Measurements from ENCODE around the gene CTIF. TPM values are rescaled to one million over a fixed set of nuclear protein-coding genes. Genes with fewer than 3 reads are reported as not detected.
A peak's percentile ranks its signal among the peaks of the same experiment; 100 is the strongest.

Gene CTIF
- total RNA-seq, 1 experiment from 2014 or later = 26.5 TPM

DNA sequence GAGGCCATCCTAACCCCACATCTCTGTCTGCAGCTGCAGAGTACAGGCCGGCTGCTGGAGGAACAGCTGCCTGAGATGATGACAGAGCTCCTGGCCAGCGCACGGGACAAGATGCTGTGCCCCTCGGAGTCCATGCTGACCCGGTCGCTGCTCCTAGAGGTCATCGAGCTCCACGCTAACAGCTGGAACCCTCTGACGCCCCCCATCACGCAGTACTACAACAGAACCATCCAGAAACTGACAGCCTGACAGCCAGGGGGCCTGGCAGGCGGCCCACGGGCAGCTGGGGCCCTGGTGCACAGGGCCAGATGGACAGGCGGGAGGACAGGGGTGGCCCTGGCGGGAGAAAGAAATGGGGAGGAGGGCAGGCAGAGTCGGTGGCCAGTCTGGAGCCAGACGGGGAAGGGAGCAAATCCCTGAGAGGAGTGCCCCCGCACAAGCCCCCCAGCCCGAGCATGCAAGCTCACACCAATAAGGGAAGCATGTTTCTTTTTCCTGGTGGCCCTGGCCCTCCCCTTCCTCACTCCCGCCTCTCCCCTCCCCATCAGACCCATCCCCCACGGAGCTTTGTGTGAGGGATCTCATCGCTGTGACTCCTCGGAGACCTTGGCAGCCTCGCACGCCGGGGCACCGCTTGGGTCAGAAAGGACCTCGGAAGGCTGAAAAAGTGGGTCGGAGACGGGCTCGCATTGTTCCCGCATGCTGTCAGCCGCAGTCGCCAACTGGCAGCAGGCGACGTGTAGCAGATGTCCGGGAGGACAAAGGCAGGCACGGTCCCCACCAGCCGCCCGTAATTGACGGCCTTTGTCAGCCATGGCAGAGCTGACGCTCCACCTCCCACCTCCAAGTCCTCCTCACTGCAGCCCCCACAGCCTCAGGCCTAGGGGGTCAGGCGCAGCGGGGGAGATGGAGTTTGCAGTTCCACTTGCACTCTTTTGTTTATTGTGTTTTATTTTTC is 320.8 kb downstream of the CTIF start:
- Histone ChIP-seq H3K9me3 (ENCODE audit: control insufficient read depth, insufficient read depth, low read depth, low read length) (no peaks in the 10 kb centered on the region), H3K36me3 (ENCODE audit: control insufficient read depth, insufficient read depth, low read length) (no peaks in the 10 kb centered on the region), H3K4me3 (ENCODE audit: low read depth in 2 of 2, low read length in 2 of 2) (no peak overlapping the region), H3K27ac (ENCODE audit: low read length) (no peak overlapping the region), H3K27me3 (ENCODE audit: control insufficient read depth, insufficient read depth, low read length) (no peaks in the 10 kb centered on the region), H3K4me1 (ENCODE audit: control insufficient read depth, insufficient read depth, low read length) (no peaks in the 10 kb centered on the region)
- ChIA-PET POLR2A (interaction anchor here (0.6 kb wide), 1 partner anchor 401 kb away, joined by 3 read pairs; no protein-coding TSS in a partner anchor), CTCF (no interaction called here)
- ATAC-seq (no peak), DNase-seq (ENCODE audit: low read depth, low spot score) (no peak)
- peak; percentile 58; the same call in 1 of the 2 replicates for TF ChIP-seq TCF7L2 (IDR thresholded peaks at IDR 0.05; ENCODE audit: low read depth, low read length)
- no peak for TF ChIP-seq POLR2AphosphoS5 (IDR thresholded peaks at IDR 0.05; ENCODE audit: low read depth, low read length)
- no TSS peak for BruUV-seq (replicated peaks)
- intact Hi-C loops (cut with micrococcal nuclease; ENCODE audit: unreplicated experiment) = no loop called here
- in situ Hi-C loops (cut with HindIII; ENCODE audit: low pct_unique_long_range_greater_than_20kb, low sequenced_read_pairs) = no loop called here

DNA sequence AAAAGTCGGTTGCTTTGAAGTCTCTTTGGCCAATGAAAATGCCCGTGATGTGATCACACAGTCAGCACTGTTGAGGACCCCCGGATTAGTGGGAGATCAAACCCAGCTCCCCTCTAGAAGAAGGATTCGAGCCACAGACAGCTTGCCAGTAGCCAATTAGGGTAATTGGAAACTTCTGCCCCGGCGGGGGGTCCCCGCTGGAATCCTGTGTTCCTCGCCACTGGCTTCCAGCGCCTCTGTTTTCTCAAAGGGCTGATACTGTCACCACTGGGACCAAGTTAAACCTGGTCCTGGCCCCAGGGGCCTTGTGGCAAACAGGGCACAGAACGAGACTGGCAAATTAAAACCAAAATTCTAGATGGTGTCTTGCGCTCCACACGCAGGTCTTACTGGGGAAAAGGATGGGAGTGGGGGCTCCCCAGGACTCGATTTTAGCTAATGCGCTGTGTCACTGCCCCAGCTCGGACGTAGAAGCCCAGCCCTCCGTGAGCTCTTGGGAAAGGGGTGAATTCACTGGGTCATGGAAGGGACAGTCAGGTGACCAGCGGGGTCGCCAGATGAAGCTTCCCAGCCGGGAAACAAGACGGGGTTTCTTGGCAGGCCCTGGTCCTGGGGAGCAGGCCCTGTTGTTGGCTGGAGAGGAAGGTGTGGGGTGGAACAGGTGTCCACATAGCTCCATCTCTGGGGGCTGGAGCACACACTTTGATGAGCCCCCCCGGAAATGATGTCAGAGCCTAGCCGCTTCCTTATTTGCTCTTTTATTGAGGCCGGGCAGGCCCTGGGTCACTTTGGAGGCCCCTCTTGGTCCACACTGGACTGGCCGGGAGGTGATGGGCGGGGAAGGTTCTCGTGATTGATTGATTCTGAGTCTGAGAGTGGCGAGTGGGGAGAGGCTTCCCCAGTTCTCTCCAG is 321.7 kb downstream of the CTIF start:
- Histone ChIP-seq H3K4me1 (ENCODE audit: control insufficient read depth, insufficient read depth, low read length) (no peaks in the 10 kb centered on the region), H3K27ac (ENCODE audit: low read length) (no peak overlapping the region), H3K27me3 (ENCODE audit: control insufficient read depth, insufficient read depth, low read length) (no peaks in the 10 kb centered on the region), H3K36me3 (ENCODE audit: control insufficient read depth, insufficient read depth, low read length) (no peaks in the 10 kb centered on the region), H3K9me3 (ENCODE audit: control insufficient read depth, insufficient read depth, low read depth, low read length) (no peaks in the 10 kb centered on the region), H3K4me3 (ENCODE audit: low read depth in 2 of 2, low read length in 2 of 2) (no peak overlapping the region)
- in situ Hi-C loops (cut with HindIII; ENCODE audit: low pct_unique_long_range_greater_than_20kb, low sequenced_read_pairs) (no loop called here), intact Hi-C loops (cut with micrococcal nuclease; ENCODE audit: unreplicated experiment) (no loop called here)
- POLR2A ChIA-PET = no interaction called here
- TF ChIP-seq TCF7L2 (IDR thresholded peaks at IDR 0.05; ENCODE audit: low read depth, low read length) = 0 out of 2 replicates have a peak, but pooled peaks have one; percentile 1
- TF ChIP-seq, protein P1, sequence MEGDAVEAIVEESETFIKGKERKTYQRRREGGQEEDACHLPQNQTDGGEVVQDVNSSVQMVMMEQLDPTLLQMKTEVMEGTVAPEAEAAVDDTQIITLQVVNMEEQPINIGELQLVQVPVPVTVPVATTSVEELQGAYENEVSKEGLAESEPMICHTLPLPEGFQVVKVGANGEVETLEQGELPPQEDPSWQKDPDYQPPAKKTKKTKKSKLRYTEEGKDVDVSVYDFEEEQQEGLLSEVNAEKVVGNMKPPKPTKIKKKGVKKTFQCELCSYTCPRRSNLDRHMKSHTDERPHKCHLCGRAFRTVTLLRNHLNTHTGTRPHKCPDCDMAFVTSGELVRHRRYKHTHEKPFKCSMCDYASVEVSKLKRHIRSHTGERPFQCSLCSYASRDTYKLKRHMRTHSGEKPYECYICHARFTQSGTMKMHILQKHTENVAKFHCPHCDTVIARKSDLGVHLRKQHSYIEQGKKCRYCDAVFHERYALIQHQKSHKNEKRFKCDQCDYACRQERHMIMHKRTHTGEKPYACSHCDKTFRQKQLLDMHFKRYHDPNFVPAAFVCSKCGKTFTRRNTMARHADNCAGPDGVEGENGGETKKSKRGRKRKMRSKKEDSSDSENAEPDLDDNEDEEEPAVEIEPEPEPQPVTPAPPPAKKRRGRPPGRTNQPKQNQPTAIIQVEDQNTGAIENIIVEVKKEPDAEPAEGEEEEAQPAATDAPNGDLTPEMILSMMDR (IDR thresholded peaks at IDR 0.05) = no peak
- no TSS peak for BruUV-seq (replicated peaks)
- CTCF ChIA-PET = no interaction called here
- ATAC-seq (no peak), DNase-seq (ENCODE audit: low read depth, low spot score) (no peak)

DNA sequence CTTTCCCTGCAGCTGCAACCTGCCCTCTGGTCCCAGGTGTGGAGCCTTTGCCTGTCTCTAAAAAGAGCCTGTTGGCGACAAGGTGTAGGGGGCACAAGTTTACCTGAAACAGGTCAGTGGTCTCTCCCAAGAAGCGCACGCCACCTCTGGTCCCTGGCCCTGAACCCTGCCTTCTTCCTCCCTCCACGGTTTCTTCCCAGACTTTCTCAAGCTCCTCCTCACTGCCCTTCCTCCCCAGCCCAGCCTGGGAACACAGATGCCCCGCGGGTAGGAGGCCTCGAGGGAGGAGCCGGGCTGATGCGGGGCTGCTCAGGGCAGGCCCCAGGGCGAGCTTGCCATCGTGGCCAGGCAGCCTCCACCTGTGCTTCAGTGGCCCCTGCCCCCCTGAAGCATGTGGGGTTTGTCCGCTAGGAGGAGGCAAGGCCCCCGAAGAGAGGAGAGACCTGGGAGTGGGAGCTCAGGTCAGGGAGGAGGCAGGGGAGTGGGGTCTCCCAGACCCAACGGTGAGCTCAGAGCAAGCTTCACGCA is 322.4 kb downstream of the CTIF start:
- no peaks in the 10 kb centered on the region for H3K36me3 ChIP-seq (ENCODE audit: control insufficient read depth, insufficient read depth, low read length)
- POLR2A ChIA-PET = no interaction called here
- CTCF ChIA-PET = no interaction called here
- ATAC-seq (peak; percentile 28; the same call in 1 of the 2 replicates), DNase-seq (ENCODE audit: low read depth, low spot score) (no peak)
- in situ Hi-C loops (cut with HindIII; ENCODE audit: low pct_unique_long_range_greater_than_20kb, low sequenced_read_pairs) = no loop called here
- no peak overlapping the region for H3K27ac ChIP-seq (ENCODE audit: low read length)
- no TSS peak for BruUV-seq (replicated peaks)
- no peak overlapping the region for H3K4me3 ChIP-seq (ENCODE audit: low read depth in 2 of 2, low read length in 2 of 2)
- H3K4me1 ChIP-seq (ENCODE audit: control insufficient read depth, insufficient read depth, low read length) = no peaks in the 10 kb centered on the region
- no peaks in the 10 kb centered on the region for H3K9me3 ChIP-seq (ENCODE audit: control insufficient read depth, insufficient read depth, low read depth, low read length)
- intact Hi-C loops (cut with micrococcal nuclease; ENCODE audit: unreplicated experiment) = no loop called here
- no peak for TF ChIP-seq POLR2AphosphoS5 (IDR thresholded peaks at IDR 0.05; ENCODE audit: low read depth, low read length)
- TF ChIP-seq, protein P1 (IDR thresholded peaks at IDR 0.05) = no peak
- TF ChIP-seq, protein P2, sequence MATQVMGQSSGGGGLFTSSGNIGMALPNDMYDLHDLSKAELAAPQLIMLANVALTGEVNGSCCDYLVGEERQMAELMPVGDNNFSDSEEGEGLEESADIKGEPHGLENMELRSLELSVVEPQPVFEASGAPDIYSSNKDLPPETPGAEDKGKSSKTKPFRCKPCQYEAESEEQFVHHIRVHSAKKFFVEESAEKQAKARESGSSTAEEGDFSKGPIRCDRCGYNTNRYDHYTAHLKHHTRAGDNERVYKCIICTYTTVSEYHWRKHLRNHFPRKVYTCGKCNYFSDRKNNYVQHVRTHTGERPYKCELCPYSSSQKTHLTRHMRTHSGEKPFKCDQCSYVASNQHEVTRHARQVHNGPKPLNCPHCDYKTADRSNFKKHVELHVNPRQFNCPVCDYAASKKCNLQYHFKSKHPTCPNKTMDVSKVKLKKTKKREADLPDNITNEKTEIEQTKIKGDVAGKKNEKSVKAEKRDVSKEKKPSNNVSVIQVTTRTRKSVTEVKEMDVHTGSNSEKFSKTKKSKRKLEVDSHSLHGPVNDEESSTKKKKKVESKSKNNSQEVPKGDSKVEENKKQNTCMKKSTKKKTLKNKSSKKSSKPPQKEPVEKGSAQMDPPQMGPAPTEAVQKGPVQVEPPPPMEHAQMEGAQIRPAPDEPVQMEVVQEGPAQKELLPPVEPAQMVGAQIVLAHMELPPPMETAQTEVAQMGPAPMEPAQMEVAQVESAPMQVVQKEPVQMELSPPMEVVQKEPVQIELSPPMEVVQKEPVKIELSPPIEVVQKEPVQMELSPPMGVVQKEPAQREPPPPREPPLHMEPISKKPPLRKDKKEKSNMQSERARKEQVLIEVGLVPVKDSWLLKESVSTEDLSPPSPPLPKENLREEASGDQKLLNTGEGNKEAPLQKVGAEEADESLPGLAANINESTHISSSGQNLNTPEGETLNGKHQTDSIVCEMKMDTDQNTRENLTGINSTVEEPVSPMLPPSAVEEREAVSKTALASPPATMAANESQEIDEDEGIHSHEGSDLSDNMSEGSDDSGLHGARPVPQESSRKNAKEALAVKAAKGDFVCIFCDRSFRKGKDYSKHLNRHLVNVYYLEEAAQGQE (IDR thresholded peaks at IDR 0.05; ENCODE audit: insufficient read depth in 1 of 2, low read depth in 2 of 2, low read length in 1 of 2) = no peak
- TF ChIP-seq TCF7L2 (IDR thresholded peaks at IDR 0.05; ENCODE audit: low read depth, low read length) = no peak
- TF ChIP-seq SIN3A (IDR thresholded peaks at IDR 0.05; ENCODE audit: borderline replicate concordance, insufficient read depth, low read depth, low read length) = no peak
- no peaks in the 10 kb centered on the region for H3K27me3 ChIP-seq (ENCODE audit: control insufficient read depth, insufficient read depth, low read length)
